Measurements from ENCODE around the gene GNAQ. TPM values are rescaled to one million over a fixed set of nuclear protein-coding genes. Genes with fewer than 3 reads are reported as not detected.

Gene GNAQ
- total RNA-seq, 1 experiment from 2014 or later: 55.5 TPM

- TF ChIP-seq ERG (CRISPR knock-in tag; IDR thresholded peaks at IDR 0.05) (no peak), ATF6 (CRISPR knock-in tag; IDR thresholded peaks at IDR 0.05) (no peak)
Measured at GRCh38 chr9:77748214-77748772, 283.3 kb downstream of the GNAQ start (continued).

GRCh38 chr9:77747163-77747562 lies 284.4 kb downstream of the GNAQ start:
- ATAC-seq (no peak), DNase-seq (ENCODE audit: low spot score) (no peak)
- Mint-ChIP-seq H3K27ac (no peak overlapping the region), H3K4me1 (peaks cover 48% of the 10 kb centered on the region), H3K27me3 (ENCODE audit: low read depth) (no peaks in the 10 kb centered on the region), H3K4me3 (no peak overlapping the region), H3K36me3 (no peaks in the 10 kb centered on the region), H3K9me3 (0 out of 2 replicates have a peak, but pooled peaks cover 5% of the 10 kb centered on the region)
- ChIA-PET CTCF (interaction anchor here (0.6 to 1.8 kb wide), 3 partner anchors 235 to 314 kb away, joined by 3 to 5 read pairs (median 5); no protein-coding TSS in a partner anchor), POLR2A (no interaction called here)
- TF ChIP-seq ELF4 (CRISPR knock-in tag; IDR thresholded peaks at IDR 0.05; ENCODE audit: low read depth) (no peak), ZSCAN18 (CRISPR knock-in tag; IDR thresholded peaks at IDR 0.05) (no peak), ZNF263 (CRISPR knock-in tag; IDR thresholded peaks at IDR 0.05; ENCODE audit: low read depth) (no peak), GRHL2 (CRISPR knock-in tag; IDR thresholded peaks at IDR 0.05; ENCODE audit: insufficient replicate concordance, severe bottlenecking) (no peak), GTF2I (CRISPR knock-in tag; conservative IDR thresholded peaks at IDR 0.05) (no peak), KAT7 (CRISPR knock-in tag; IDR thresholded peaks at IDR 0.05; ENCODE audit: borderline replicate concordance) (no peak), TP53 (CRISPR knock-in tag; IDR thresholded peaks at IDR 0.05) (no peak), NFYB (CRISPR knock-in tag; conservative IDR thresholded peaks at IDR 0.05; ENCODE audit: low read depth) (no peak), MLX (CRISPR knock-in tag; IDR thresholded peaks at IDR 0.05) (no peak), ZNF281 (CRISPR knock-in tag; IDR thresholded peaks at IDR 0.05) (no peak), ESRRA (CRISPR knock-in tag; IDR thresholded peaks at IDR 0.05; ENCODE audit: borderline replicate concordance) (no peak), SMAD3 (CRISPR knock-in tag; IDR thresholded peaks at IDR 0.05; ENCODE audit: borderline replicate concordance) (no peak), ERG (CRISPR knock-in tag; IDR thresholded peaks at IDR 0.05) (no peak)

All from WTC11 (cell line).